HG03097 (cell line): ENCODE measurements around the gene CCDC92B.

Experiments used
- ATAC-seq: cut with Tn5 transposase; IDR thresholded peaks from one replicate; pipeline ENCODE4 v1.9.1; 2021; ENCODE audit not compliant: unreplicated experiment, low FRiP score

The CCDC92B gene

DNA sequence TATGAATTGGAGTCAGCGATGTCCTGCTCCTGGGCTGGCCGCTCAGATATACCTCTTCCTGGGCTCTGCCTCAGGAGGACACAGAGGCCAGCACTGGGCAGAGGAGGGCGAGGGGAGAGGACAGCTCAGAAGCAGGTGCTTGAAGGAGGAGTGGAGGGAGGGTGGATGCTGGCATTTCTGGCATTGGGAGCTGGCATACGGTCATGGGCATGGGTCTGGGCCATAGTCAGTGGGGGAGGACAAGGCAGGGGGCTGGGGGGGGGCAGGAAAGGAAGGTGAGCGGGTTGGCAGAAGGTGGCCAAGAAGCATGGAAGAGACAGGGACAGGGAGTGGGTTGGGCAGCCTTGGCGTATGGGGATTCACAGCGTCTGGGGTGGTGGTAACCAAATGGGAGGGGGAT lies 30.1 kb upstream of the CCDC92B start:
- ATAC-seq: no peak

DNA sequence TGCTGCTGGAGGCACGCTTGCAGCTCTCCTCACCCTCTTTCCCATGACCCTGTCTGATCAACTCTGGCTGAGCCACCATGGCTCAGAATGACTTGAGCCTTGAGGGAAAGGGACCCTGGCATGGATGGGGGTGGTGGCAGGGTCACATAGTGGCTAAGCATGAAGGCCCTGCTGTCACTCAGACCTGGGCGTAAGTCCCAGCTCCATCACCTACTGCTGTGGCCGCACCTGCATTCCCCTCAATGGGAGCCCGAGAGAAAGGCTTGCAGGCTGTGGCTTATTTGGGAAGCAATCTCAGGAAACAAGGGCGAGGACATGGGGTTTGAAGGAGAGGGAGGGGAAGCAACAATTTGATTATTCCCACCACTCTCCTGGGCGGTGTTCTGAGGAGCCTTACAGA lies 29.0 kb upstream of the CCDC92B start:
- ATAC-seq: no peak

DNA sequence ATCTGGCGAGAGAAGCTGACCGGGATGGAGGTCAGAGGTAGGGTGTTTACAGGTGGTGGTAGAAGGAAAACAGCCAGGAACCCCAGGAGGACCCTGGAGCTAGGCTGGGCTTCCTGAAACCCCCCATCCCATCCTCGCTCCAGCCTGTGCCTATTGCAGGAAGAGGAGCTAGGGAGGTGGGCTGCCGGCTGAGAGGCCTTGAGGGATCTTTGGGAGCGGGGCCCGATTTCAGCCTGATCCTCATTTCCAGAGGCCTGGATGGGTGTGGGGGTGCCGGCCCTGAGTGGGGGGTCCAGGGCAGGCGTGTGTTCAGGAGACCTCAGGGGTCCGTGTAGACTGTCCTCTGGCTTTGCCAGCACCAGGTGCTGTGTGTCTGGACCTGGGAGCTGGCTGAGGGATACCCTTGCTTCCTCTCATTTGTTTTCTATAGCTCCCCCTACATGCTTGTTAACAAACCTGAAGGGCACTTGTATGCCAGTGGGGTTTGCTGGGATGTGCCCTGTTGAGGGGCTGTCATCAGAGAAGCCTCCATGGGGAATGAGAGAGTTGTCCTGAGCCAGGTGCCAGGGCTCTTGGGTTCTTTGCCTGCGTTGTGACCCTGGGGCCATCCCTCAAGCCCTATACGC lies 27.9 kb upstream of the CCDC92B start:
- ATAC-seq: no peak

DNA sequence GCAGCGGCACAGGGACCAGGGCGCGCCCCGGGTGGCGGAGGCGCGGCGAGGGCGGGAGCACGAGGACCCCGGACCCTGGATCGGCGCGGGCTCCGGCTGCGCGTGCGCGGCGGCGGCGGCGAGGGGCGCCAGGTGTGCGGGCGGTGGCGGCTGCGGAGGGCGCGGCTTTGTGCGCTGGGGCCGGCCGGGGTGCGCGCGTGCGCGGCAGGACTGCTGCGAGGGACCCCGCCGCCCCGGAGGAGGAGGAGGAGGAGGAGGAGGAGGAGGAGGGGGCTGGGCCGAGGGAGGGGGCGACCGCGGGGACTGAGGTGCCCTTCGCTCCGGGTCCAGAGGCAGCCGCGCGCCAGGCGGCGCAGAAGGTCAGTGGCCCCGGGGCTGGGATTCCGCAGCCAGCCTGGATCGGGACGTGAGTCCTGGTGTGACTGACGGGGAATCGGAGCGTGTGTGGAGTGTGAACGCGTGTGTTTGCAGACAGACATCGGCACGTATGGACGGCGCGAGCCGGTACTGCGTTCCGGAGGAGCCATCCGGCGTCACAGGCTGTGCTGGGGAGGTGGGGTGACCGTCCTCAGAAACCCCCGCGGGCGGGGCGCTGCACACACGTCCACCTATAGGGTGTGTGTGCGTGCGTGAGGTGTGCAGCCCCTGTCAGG lies 27.3 kb upstream of the CCDC92B start:
- no peak for ATAC-seq

DNA sequence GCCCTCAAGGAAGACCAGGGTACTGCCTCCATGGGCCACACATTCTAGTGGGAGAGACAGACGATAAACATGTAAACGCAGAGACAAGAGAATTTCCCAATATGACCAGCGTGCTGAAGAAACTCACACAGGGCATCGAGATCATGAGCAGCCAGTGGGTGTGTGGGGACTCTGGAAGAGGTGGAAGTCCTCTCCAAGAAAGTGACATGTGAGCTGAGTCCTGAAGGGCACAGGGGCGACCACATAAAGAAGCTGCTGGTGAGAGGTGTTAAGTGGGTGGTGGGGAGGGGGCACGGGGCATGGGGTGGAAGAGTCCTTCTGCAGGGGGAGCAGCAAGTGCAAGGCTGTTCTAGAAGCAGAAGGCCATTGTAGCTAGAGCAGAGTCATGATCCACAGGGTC lies 25.8 kb upstream of the CCDC92B start:
- ATAC-seq: no peak

DNA sequence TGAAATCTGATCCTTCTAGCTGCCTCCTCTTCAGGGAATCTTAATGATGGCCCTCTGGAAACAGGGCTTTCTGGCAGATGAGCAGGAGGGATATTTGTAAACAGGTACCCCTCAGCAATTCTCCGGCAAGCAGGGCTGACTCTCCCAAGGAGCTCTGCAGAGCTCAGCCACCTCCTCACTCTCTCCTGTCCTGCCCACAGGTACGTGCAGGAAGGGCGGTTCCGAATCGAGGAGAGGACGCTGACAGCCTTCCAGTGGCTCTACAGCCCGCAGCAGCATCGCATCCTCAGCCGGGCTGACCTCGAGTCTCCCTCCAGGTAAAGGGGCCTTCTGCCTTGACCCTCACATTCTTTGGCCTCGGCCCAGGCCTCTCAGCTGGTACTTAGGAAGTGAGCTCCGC lies 20.7 kb upstream of the CCDC92B start:
- ATAC-seq: no peak

DNA sequence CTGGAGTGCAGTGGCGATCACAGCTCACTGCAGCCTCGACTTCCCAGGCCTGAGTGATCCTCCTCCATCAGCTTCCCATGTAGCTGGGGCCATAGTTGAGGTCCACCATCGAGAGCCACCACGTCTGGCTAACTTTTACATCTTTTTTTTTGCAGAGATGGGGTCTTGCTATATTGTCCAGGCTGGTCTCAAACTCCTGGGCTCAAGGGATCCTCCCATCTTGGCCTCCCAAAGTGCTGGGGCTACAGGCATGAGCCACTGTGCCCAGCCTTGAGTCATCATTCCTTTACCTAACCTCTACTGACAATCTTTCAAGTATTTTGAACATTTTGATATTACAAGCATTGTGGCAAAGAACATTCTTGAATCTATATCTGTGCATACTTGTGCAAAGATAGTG lies 9.4 kb upstream of the CCDC92B start:
- ATAC-seq: no peak

DNA sequence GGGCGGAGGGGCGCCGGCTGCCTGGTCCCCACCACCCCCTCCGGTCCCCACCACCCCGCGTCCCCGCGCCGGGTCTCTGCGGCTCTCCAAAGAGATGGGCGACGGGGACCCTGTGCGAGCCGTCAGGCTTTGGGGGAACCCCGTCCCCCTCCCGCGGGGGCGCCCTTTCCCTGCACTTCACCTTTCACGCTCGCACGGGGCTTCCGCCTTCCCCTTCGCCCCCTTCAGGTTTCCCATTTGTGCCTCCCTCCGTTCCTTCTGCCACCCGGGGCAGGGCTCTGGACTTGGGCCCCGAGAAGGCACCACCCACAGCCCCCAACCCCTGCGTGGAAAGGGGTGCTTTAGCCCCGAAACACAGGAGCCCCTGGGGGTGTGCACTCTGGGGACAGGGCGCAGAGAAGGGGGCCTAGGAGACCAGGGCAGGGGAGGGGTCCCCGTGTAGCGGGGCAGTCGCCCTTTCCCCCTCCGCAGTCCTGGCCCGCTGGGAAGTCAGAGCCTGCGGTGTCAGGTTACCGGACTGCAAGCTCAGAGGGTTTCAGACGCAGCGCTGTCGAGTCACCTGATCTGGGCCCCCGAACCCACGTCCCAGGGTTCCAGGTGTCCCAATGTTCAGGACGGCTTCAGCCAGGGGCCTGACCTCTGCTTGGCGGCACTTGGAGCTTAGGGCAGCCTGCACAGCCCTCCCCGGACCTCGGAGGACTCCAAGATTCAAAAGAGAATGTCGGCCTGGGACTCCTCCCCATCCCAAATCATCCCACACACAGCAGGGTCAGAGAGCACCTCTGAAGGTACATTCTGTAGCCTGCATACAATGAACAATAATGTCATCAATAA lies 6.7 kb upstream of the CCDC92B start:
- ATAC-seq: no peak

DNA sequence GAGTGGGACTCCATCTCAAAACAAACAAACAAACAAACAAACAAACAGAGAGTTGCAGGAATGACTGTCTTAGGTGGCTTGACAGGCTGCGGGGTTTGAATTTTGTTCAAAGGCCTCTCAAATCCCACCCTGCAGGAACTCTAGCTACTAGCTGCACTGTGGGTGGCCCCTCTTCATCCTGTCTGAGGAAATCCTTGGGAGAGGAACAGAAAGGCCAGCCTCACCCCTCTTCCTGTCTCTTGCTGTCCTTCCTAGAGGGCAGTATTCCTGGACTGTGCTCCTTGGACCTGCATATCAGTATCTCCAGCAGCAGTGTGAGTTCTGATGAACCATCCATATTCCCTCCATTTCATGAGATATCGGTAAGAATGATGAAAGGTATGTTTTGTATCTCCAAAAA lies 2.0 kb upstream of the CCDC92B start:
- no peak for ATAC-seq

DNA sequence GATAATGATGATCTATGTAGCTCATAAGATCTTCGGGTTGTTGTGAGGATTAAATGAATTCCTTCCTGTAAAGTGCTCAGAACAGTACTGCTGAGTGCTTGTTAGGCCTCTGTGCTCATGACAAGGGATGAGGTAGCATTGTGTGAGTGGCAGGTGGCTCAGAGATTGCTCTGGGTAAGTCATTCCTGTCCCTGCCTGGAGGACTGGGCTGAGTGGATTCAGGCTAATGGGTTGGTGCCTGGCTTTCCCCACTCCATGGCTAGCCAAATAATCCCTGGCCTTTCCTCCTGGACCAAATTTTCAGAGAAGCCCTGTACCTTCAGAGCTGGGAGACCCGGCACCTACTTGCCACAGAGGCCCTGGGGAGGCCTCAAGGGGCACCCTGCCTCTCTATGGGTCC lies 1.3 kb upstream of the CCDC92B start:
- no peak for ATAC-seq

DNA sequence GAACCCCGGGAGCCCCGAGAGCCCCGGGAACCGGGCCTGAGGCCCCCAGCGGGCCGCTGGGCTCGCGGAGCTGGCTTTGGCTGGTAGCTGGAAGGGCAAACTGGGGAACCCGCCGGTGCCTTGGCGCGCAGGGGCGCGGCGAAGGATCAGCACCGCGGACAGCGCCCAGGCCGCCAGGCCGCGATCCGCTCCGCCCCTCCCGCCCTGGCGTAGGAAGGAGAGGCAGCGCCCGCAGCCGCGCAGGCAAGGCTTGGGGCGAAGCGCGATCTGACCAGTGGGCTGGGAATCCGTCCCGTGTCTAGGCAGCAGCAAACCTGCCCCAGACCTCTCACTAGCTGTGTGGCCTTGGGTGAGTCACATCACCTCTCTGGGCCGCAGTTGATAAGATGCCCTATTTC lies 331 bp upstream of the CCDC92B start:
- ATAC-seq: no peak

DNA sequence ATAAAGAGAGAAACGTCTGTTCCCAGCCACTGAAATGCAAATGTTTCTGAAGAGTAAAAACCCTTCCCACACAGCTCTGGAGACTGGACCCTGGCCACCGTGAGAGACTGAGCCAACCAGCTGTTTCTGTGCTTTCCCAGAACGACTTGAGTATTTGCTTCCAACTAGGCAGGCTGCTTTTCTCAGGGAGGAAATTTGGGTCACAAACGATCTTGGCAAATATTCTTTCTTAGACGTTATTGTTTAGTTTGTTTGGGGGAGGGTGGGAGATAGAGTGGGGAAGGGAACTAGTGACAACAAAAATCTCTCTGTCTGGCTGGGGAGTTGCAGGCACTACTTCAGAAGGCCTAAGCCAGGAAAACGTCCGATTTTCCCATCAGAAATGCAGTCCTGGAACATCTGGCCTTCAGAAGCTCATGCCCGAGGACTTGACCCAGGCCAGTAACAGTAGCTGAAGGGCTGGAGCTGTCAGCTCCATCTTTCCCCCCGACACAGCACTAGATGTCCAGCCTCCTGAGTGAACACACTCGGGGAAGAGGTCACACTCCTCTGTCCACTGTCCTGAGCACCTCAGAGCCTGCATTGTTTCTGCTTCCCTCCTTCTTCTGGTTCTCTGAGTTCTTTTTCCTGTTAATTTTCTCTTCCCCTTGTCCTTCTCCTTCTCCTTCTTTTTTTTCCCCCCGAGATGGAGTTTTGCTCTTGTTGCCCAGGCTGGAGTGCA lies 4.0 kb downstream of the CCDC92B start:
- no peak for ATAC-seq

DNA sequence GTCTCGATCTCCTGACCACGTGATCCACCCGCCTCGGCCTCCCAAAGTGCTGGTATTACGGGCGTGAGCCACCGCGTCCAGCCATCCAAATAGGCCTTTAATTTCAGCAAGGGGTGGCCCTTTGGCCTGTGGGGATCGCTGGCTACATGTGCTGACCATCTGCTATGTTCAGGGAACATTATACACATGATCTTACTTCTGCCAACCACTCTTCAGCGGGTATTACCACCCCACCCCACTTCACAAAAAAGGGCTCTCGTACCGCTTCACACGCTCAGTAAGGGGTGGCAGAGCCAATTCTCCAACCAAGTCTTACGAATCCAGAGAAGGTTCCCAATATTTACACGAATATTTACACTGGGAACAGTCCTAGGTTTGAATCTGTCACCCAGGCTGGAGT lies 11.8 kb downstream of the CCDC92B start:
- no peak for ATAC-seq

DNA sequence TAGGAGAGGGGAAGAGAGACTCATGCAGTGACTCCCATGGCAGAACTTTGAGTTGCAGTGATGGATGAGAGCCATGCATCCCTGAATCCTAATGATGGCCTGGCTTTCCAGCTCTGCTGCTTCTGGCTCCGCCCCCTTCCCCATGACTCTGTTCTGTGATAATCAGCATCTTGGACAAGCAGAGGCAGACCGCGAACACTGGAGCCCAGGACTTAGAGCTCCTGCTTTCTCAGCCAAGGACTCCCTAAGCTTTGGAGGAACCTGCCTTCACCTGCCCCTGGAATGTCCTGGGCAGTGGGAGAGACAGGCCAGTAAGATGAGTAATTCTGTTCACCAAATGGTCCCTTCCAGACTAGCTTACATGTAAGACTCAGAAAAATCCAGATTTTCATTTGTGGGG lies 12.5 kb downstream of the CCDC92B start:
- ATAC-seq: no peak

DNA sequence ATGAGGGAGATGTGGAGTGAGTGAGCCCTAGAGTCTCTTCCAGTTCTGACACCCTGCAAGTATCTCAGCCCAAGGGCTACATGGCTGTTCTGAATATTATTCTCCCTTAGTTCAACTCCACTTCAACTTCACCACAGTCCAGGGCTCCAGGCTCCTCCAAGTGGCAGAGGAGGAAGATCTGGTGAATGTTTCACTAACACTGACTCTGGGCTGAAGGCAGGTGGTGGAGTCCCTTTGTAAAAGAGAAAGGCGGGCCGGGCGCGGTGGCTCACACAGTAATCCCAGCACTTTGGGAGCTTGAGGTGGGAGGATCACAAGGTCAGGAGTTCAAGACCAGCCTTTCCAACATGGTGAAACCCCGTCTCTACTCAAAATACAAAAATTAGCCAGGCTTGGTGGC lies 13.6 kb downstream of the CCDC92B start:
- ATAC-seq: no peak

DNA sequence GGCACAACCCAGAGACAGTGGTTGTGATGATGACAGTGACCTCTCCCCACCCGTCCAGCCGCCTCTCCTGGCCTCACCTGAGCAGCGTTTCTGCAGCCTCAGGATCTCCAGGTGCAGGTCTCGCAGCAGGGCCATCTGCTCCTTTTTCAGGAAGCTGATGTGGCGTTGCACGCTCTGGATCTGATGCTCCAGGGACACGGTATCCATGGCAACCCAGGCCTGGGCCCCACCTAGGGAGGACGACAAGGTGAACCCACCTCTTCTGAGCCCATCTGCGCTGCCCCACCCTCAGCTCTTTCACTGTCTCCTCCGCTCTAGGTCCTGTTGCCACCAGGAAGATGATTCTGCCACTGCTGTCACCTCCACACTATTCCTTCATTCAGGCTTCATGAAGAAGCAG lies 14.5 kb downstream of the CCDC92B start:
- ATAC-seq: no peak

DNA sequence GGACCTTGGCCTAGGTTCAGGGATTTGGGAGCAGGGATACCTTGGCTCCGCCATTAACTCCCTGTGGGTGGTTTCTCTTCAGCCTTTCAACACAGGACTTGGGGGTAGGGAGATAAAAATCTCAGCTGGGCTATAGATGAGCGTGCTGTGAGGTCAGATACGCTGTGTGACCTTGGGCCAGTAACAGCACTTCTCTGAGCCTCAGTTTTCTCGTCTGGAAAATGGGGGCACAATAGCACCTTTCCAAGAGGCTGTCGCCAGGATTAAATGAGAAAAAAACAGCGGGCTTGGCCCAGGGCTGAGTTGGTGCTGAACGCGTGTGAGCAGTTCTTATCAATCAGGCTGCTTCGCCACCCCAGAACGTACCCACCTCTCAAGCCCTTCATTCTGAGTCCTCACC lies 17.6 kb downstream of the CCDC92B start:
- ATAC-seq: no peak

DNA sequence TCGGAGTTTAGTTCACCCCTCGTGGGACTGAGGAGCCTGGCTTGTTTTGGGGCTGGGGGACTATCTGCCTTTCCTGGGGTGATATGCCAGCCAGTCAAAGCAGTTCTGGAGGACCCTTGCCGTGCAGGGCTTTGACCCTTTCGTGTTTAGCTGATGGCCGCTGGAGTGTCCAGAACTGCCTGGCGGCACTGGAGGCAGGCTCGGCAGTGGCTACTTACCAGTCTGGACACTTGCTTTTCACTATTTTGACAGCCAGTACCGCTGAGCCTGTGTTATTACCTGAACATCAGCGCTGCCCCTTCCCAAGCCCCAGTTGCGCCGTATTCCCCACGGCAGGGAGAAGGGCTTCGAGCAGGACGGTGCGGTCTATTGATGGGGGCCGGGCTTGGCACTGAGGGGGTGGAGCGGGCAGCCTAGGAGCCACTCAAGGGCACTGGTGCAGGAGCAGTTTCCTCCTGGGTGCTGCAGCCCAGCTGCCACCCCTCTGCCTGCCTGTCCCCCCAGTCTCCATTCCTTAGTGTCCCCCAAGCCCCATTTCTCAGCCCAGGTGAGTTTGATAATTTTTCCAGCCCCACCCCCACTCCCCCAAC lies 18.6 kb downstream of the CCDC92B start:
- no peak for ATAC-seq

DNA sequence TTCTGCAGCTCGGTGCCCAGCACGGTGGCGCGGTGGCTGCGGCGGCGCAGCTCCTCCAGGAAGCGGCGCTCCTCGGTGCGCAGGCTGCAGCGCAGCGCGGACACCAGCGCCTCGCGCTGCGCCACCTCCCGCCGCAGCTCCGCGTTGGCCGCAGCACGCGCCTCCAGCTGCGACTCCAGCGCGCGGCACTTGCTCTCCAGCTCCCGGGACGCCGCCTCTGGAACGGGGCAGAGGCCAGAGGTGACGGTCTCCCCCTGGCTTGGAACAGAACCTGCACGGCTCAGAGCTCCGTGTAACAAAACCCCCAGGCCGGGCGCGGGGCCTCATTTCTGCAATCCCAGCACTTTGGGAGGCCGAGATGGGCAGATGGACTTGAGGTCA lies 24.7 kb downstream of the CCDC92B start:
- no peak for ATAC-seq

DNA sequence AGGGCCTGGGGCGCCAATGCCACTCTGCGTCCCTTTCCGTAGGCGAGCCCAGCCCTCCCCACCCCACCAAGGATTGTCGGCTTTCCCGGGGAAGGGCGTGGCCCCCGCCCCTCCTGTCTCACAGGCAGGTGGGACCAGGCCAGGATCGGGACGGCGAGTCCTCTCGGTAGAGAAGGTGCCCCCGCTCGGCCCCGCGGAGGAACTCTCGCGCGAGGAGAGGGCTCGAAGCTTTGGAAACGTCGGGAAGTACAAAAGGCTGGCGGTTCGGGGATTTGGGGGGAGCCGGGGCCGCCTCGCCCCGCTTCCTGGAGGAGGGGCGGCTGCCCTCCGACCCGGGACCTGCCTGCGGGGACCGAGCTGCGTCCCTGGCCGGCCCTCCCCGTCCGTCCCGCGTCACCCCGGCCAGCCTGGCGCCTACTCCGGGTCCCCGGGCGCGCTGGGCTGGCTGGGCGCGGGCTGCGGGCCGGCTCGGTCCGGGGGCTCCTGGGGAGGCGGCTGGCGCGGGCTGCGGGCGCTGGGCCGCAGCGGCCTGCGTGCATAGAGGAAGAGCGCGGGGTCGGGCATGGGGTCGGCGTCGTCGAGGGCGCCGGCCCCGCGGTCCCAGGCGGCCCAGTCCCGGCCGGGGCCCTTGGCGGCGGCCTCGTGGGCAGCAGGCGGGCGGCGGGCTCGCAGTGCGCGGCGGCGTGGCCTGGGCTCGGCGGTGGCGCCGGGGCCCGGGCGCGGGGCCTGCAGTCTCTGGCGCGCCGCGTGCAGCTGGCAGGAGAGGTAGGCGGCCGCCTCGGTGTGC lies 25.3 kb downstream of the CCDC92B start:
- no peak for ATAC-seq
